Measurements from ENCODE around the gene SEPTIN5.

The SEPTIN5 gene

GRCh38 chr22:19735665-19736510 is 21.6 kb downstream of the SEPTIN5 start:
- DNase-seq = no peak

- DNase-seq = no peak
Observed at GRCh38 chr22:19737846-19738663, 23.8 kb downstream of the SEPTIN5 start.

- DNase-seq = no peak
Observed at GRCh38 chr22:19738664-19739447, 24.6 kb downstream of the SEPTIN5 start.

GRCh38 chr22:19739448-19739895 is 25.2 kb downstream of the SEPTIN5 start:
- DNase-seq = no peak

GRCh38 chr22:19739911-19740449 is 25.7 kb downstream of the SEPTIN5 start:
- DNase-seq = no peak

GRCh38 chr22:19740586-19740985 is 26.3 kb downstream of the SEPTIN5 start:
- no peak for DNase-seq

GRCh38 chr22:19741053-19741452 is 26.8 kb downstream of the SEPTIN5 start:
- DNase-seq = no peak

- no peak for DNase-seq
Observed at GRCh38 chr22:19742160-19743066, 28.1 kb downstream of the SEPTIN5 start.

- no peak for DNase-seq
Observed at GRCh38 chr22:19743081-19743480, 28.8 kb downstream of the SEPTIN5 start.

- DNase-seq = no peak
Observed at GRCh38 chr22:19743651-19744050, 29.3 kb downstream of the SEPTIN5 start.

GRCh38 chr22:19744350-19745006 is 30.2 kb downstream of the SEPTIN5 start:
- no peak for DNase-seq

GRCh38 chr22:19745155-19746101 is 31.1 kb downstream of the SEPTIN5 start:
- no peak for DNase-seq

GRCh38 chr22:19746726-19747125 is 32.4 kb downstream of the SEPTIN5 start:
- DNase-seq = no peak

- DNase-seq = no peak
Observed at GRCh38 chr22:19747551-19747950, 33.2 kb downstream of the SEPTIN5 start.

- no peak for DNase-seq
Observed at GRCh38 chr22:19748139-19748538, 33.8 kb downstream of the SEPTIN5 start.

GRCh38 chr22:19748991-19749664 is 34.8 kb downstream of the SEPTIN5 start:
- DNase-seq = no peak

GRCh38 chr22:19749876-19750275 is 35.6 kb downstream of the SEPTIN5 start:
- no peak for DNase-seq

GRCh38 chr22:19750507-19751490 is 36.5 kb downstream of the SEPTIN5 start:
- no peak for DNase-seq

All from NCI-H2171 treated with DMSO at 0.1 percent for 48 hours (cell line).